Measurements from ENCODE around the gene CACNA1C. TPM values are rescaled to one million over a fixed set of nuclear protein-coding genes. Genes with fewer than 3 reads are reported as not detected.

The CACNA1C gene
- total RNA-seq, 2 donors from 2014 or later, result 0.06 TPM; not detected in 1

DNA sequence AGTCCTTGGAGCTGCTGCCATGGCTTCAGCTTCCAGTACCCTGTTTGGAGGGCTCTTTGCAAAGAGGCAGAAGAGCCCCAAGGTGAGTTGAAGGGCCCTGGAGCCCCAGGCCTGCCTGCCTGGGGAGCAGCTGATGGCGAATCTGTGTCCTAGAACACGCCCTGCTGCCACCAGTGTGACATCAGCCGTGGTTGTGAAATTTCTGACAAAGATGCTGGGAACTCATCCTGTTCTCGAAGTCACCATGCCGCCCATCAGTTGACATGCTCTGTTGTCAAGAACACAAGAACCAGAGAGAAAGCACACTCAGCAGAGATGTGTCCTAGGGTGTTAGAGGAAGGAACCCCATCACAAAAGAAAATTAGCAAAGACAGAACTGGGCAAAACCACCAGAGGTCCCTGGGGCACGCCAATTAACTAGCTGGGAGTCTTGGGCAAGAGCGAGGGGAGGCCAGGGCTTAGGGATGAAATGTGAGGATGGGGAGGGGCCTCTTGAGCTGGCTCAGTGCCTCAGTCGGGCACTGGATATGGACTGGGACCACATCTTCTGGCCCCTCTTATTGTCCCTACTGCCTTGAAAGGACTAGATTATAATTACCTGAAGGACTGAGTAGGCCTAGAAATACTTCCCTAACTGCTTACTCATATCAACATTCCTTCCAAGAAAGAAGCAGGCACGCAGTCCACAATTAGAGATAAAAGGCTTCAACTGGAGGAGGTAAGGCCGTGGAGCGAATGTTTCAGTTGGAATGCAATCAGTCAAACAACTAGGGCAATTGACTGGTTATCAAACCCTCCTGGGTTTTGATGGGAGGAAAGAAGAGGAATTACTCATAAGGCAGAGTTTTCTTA is 163.1 kb downstream of the CACNA1C start:
- no peak for DNase-seq (ENCODE audit: low spot score)
- ATAC-seq, result no peak
- no peak overlapping the region for H3K4me3 Mint-ChIP-seq
- H3K27me3 Mint-ChIP-seq, result peaks cover 10 to 16% of the 10 kb centered on the region in 2 donors
- H3K4me1 Mint-ChIP-seq (ENCODE audit: low read depth in 2 of 2), result no peaks in the 10 kb centered on the region
- H3K27ac Mint-ChIP-seq, result peak overlapping the region in 1 of 2 donors; percentile 9
- H3K9me3 Mint-ChIP-seq, result no peaks in the 10 kb centered on the region
- no peaks in the 10 kb centered on the region for H3K36me3 Mint-ChIP-seq

DNA sequence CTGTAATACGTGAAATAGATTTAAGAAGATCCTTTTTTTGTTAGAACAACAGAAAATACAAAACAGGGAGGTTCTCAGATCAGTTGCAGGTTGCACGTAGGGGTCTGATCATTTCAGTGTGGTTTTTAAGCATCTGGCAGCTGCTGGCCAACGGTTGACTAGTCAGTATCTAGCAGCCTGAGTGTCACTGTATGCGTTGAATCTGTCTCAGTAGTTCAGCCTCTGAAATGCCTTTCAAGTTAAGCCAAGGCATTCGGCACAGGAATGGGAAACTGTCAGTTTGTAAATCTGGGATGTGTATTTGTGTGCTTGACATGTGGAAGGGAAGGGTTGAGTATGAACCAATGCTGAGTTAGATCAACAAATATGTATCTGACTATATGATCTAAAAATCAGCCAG is 165.9 kb downstream of the CACNA1C start:
- H3K9me3 Mint-ChIP-seq, result no peaks in the 10 kb centered on the region
- no peak overlapping the region for H3K27ac Mint-ChIP-seq
- H3K4me3 Mint-ChIP-seq, result no peak overlapping the region
- DNase-seq (ENCODE audit: low spot score), result no peak
- no peaks in the 10 kb centered on the region for H3K36me3 Mint-ChIP-seq
- H3K27me3 Mint-ChIP-seq, result peaks cover 12 to 21% of the 10 kb centered on the region in 2 donors
- ATAC-seq, result no peak
- no peaks in the 10 kb centered on the region for H3K4me1 Mint-ChIP-seq (ENCODE audit: low read depth in 2 of 2)

GRCh38 chr12:2221030-2221621 is 168.3 kb downstream of the CACNA1C start:
- Mint-ChIP-seq H3K4me1 (ENCODE audit: low read depth in 2 of 2) (no peaks in the 10 kb centered on the region), H3K27ac (no peak overlapping the region), H3K36me3 (no peaks in the 10 kb centered on the region), H3K4me3 (no peak overlapping the region), H3K27me3 (peaks cover 12 to 24% of the 10 kb centered on the region in 2 donors), H3K9me3 (no peaks in the 10 kb centered on the region)
- no peak for DNase-seq (ENCODE audit: low spot score)
- no peak for ATAC-seq

DNA sequence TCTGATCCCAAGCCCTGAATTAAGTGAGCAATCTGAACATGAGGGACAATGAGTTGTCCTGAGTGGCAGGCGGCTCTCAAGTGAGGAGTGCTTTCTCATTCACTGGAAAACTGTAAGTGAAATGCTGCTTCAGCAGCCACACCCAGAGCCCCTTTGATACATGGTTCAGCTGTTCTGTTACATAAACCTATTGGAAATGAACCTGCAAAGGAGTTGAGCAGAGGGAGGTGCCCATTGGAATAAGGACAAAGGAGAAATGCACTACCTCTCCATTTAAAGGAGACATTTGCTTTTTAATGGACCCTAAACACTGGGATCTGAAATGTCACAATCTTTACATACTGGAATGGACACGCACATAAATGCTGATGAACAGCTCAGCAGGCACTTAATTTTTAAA is 169.9 kb downstream of the CACNA1C start:
- H3K27me3 Mint-ChIP-seq, result peaks cover 20 to 30% of the 10 kb centered on the region in 2 donors
- H3K36me3 Mint-ChIP-seq, result no peaks in the 10 kb centered on the region
- DNase-seq (ENCODE audit: low spot score) (no peak), ATAC-seq (no peak)
- no peak overlapping the region for H3K4me3 Mint-ChIP-seq
- H3K9me3 Mint-ChIP-seq, result no peaks in the 10 kb centered on the region
- H3K4me1 Mint-ChIP-seq (ENCODE audit: low read depth in 2 of 2), result no peaks in the 10 kb centered on the region
- no peak overlapping the region for H3K27ac Mint-ChIP-seq

DNA sequence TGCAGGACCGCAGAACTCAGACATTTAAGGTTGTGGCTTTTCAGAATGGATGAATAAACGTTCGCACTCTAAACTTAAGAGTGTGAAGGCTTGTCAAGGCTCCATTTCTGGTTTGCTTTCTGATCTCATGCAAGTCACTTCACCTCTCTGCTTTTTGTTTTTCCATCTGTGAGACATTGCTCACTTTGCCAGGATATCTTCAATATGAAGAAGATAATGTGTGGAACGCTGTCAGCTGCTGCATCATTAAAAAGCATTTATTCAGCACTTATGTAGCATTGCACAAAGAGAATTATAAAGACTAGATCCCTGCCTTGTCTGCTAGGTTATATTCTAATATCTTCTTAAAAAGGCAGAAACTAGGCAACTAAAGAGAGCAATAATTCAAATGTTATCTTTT is 172.2 kb downstream of the CACNA1C start:
- no peak overlapping the region for H3K4me3 Mint-ChIP-seq
- H3K36me3 Mint-ChIP-seq, result no peaks in the 10 kb centered on the region
- no peak overlapping the region for H3K27ac Mint-ChIP-seq
- H3K27me3 Mint-ChIP-seq, result peaks cover 32 to 43% of the 10 kb centered on the region in 2 donors
- H3K4me1 Mint-ChIP-seq (ENCODE audit: low read depth in 2 of 2), result peaks cover 0 to 4% of the 10 kb centered on the region in 2 donors
- ATAC-seq (no peak), DNase-seq (ENCODE audit: low spot score) (no peak)
- peaks cover 4% of the 10 kb centered on the region for H3K9me3 Mint-ChIP-seq

DNA sequence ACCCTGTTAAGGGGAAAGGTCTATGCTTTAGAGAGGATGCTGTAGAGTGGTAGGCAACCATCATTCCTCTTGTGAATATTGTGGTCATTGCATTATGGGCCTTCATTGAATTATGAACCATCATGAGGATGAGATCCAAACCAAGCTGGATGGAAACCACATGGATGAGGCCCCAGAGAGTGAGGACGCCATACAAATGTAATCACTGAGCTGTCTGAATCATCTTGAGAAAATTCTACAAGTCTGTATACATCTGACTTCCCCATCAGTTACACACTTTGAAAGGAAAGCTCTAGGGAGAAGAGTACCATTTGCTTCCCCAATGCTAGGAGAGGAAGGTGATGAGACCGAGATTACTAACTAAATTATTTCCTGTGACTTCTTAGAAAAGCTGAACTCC is 172.9 kb downstream of the CACNA1C start:
- Mint-ChIP-seq H3K27ac (no peak overlapping the region), H3K9me3 (peaks cover 4% of the 10 kb centered on the region), H3K36me3 (no peaks in the 10 kb centered on the region), H3K4me3 (no peak overlapping the region), H3K4me1 (ENCODE audit: low read depth in 2 of 2) (peaks cover 0 to 4% of the 10 kb centered on the region in 2 donors), H3K27me3 (peaks cover 33 to 39% of the 10 kb centered on the region in 2 donors)
- ATAC-seq (no peak), DNase-seq (ENCODE audit: low spot score) (no peak)

- no peak overlapping the region for H3K4me3 Mint-ChIP-seq
Measured at GRCh38 chr12:2226641-2227040, 173.9 kb downstream of the CACNA1C start.

GRCh38 chr12:2227360-2227759 is 174.6 kb downstream of the CACNA1C start:
- H3K36me3 Mint-ChIP-seq, result no peaks in the 10 kb centered on the region
- H3K9me3 Mint-ChIP-seq, result peaks cover 4% of the 10 kb centered on the region
- H3K4me3 Mint-ChIP-seq, result no peak overlapping the region
- H3K4me1 Mint-ChIP-seq (ENCODE audit: low read depth in 2 of 2), result peaks cover 0 to 4% of the 10 kb centered on the region in 2 donors
- DNase-seq (ENCODE audit: low spot score), result no peak
- no peak overlapping the region for H3K27ac Mint-ChIP-seq
- peaks cover 28 to 31% of the 10 kb centered on the region in 2 donors for H3K27me3 Mint-ChIP-seq
- ATAC-seq, result no peak

More at GRCh38 chr12:2226641-2227040, 173.9 kb downstream of the CACNA1C start:
- Mint-ChIP-seq H3K27me3 (peaks cover 28 to 31% of the 10 kb centered on the region in 2 donors), H3K9me3 (peaks cover 4% of the 10 kb centered on the region), H3K27ac (no peak overlapping the region), H3K36me3 (no peaks in the 10 kb centered on the region), H3K4me1 (ENCODE audit: low read depth in 2 of 2) (peaks cover 0 to 4% of the 10 kb centered on the region in 2 donors)
- ATAC-seq (no peak), DNase-seq (ENCODE audit: low spot score) (no peak)

- no peak overlapping the region for H3K27ac Mint-ChIP-seq
Measured at GRCh38 chr12:2228535-2228934, 175.7 kb downstream of the CACNA1C start.

GRCh38 chr12:2229661-2230539 is 177.1 kb downstream of the CACNA1C start:
- H3K9me3 Mint-ChIP-seq, result peaks cover 4% of the 10 kb centered on the region
- no peak overlapping the region for H3K4me3 Mint-ChIP-seq
- peak in 1 of 2 donors; percentile 25 for ATAC-seq
- H3K36me3 Mint-ChIP-seq, result no peaks in the 10 kb centered on the region
- peaks cover 0 to 4% of the 10 kb centered on the region in 2 donors for H3K4me1 Mint-ChIP-seq (ENCODE audit: low read depth in 2 of 2)
- peaks cover 31 to 36% of the 10 kb centered on the region in 2 donors for H3K27me3 Mint-ChIP-seq
- no peak overlapping the region for H3K27ac Mint-ChIP-seq
- no peak for DNase-seq (ENCODE audit: low spot score)

More at GRCh38 chr12:2228535-2228934, 175.7 kb downstream of the CACNA1C start:
- H3K4me1 Mint-ChIP-seq (ENCODE audit: low read depth in 2 of 2), result peaks cover 0 to 4% of the 10 kb centered on the region in 2 donors
- DNase-seq (ENCODE audit: low spot score) (no peak), ATAC-seq (no peak)
- H3K27me3 Mint-ChIP-seq, result peaks cover 33 to 38% of the 10 kb centered on the region in 2 donors
- H3K9me3 Mint-ChIP-seq, result peaks cover 4% of the 10 kb centered on the region
- no peaks in the 10 kb centered on the region for H3K36me3 Mint-ChIP-seq
- H3K4me3 Mint-ChIP-seq, result no peak overlapping the region

DNA sequence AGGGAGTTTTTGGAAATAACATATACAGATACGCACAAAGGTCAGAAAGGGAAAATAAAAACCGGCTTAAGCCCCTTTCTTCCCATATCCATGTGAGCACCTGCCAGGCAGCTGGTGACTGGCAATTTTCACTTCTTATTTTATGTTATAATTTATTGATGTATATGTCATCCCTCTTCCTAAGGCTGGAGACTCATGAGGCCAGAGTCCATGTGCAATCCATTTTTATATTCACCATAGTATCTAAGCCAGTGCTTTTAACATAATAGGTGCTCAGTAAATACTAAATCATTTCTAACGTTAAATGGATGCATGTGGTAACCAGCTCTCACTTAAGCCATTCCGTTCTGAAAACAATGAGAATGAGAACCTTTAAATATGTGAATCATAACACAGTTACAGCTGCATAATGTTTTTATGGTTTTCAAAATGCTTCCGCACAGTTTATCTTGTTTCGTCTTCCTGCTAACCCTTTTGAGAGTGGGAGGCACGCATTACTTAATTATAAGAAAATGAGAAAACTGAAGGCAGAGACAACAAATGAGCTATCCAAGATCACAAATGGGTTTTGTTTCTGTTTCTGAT is 178.3 kb downstream of the CACNA1C start:
- H3K27me3 Mint-ChIP-seq, result peaks cover 27 to 36% of the 10 kb centered on the region in 2 donors
- peaks cover 4% of the 10 kb centered on the region for H3K9me3 Mint-ChIP-seq
- H3K36me3 Mint-ChIP-seq, result no peaks in the 10 kb centered on the region
- no peak overlapping the region for H3K27ac Mint-ChIP-seq
- peaks cover 0 to 4% of the 10 kb centered on the region in 2 donors for H3K4me1 Mint-ChIP-seq (ENCODE audit: low read depth in 2 of 2)
- no peak for ATAC-seq
- H3K4me3 Mint-ChIP-seq, result no peak overlapping the region
- DNase-seq (ENCODE audit: low spot score), result no peak

- Mint-ChIP-seq H3K4me3 (no peak overlapping the region), H3K27me3 (peaks cover 25 to 38% of the 10 kb centered on the region in 2 donors), H3K9me3 (peaks cover 4% of the 10 kb centered on the region), H3K36me3 (no peaks in the 10 kb centered on the region), H3K4me1 (ENCODE audit: low read depth in 2 of 2) (peaks cover 0 to 4% of the 10 kb centered on the region in 2 donors), H3K27ac (no peak overlapping the region)
- ATAC-seq, result no peak
- no peak for DNase-seq (ENCODE audit: low spot score)
Measured at GRCh38 chr12:2231956-2232355, 179.2 kb downstream of the CACNA1C start.

DNA sequence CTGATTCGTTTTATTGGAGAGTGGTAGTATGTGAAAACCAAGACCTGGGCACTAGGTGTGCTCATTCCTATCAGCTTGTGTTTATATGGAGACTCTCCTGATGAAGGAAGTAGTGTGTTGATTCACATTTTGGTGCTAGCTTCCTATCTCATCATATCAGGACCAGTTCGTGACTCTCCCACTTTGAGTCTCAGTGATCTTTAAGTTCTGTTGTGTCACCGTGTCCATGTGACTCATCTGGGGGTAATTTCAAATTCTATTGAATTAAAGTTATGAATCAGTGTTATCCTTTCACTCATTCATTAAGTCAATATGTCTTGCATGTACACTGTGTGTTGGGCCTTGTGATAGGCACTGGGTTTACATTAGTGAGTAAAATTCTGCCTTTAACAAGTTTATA is 180.2 kb downstream of the CACNA1C start:
- H3K27ac Mint-ChIP-seq, result no peak overlapping the region
- H3K9me3 Mint-ChIP-seq, result peaks cover 4% of the 10 kb centered on the region
- H3K27me3 Mint-ChIP-seq, result peaks cover 20 to 28% of the 10 kb centered on the region in 2 donors
- H3K4me1 Mint-ChIP-seq (ENCODE audit: low read depth in 2 of 2), result peaks cover 0 to 4% of the 10 kb centered on the region in 2 donors
- DNase-seq (ENCODE audit: low spot score), result no peak
- no peak for ATAC-seq
- no peaks in the 10 kb centered on the region for H3K36me3 Mint-ChIP-seq
- H3K4me3 Mint-ChIP-seq, result no peak overlapping the region

Data from natural killer cell treated with Interleukin-12 subunit alpha and Interleukin-12 subunit beta and Interleukin-15 and Interleukin-18, amount 100 ng/mL, for 72 hours (primary cell).